Type B pancreatic cell (in vitro differentiated cells): Measurements from ENCODE around the gene RBP3. TPM values are rescaled to one million over a fixed set of nuclear protein-coding genes. Genes with fewer than 3 reads are reported as not detected.

ENCODE experiments used
- DNase-seq: peaks from one replicate; pipeline ENCODE4 v3.0.0; 2021; ENCODE audit warnings: mixed read lengths; ENCODE audit not compliant: unreplicated experiment; ENCODE audit errors: extremely low spot score
- H3K27ac Mint-ChIP-seq: 2 replicates; pipeline ENCODE4 v1.8.0; 2021; ENCODE audit warnings: mild to moderate bottlenecking, mixed read lengths
- H3K27me3 Mint-ChIP-seq: 2 replicates; pipeline ENCODE4 v1.8.0; 2021; ENCODE audit warnings: mixed read lengths
- H3K36me3 Mint-ChIP-seq: 2 replicates; pipeline ENCODE4 v1.8.0; 2021; ENCODE audit warnings: mixed read lengths
- H3K4me1 Mint-ChIP-seq: one replicate; pipeline ENCODE4 v1.8.0; 2021; ENCODE audit warnings: mixed read lengths; ENCODE audit not compliant: unreplicated experiment
- H3K4me3 Mint-ChIP-seq: 2 replicates; pipeline ENCODE4 v1.8.0; 2021; ENCODE audit warnings: mild to moderate bottlenecking, mixed read lengths
- H3K9me3 Mint-ChIP-seq: 2 replicates; pipeline ENCODE4 v1.8.0; 2021; ENCODE audit warnings: mixed read lengths
- total RNA-seq: library from RNA; stranded (reverse); gene quantifications from 2 replicates; pipeline ENCODE4 v1.2.1, GENCODE V29; 2021; ENCODE audit warnings: low replicate concordance
- TF ChIP-seq, protein P1 (sequence below): fragments of 200-600 bp; sonication (generic); conservative IDR thresholded peaks from 2 replicates; pipeline ENCODE4 v1.5.0; 2021; ENCODE audit warnings: antibody characterized with exemption, mild to moderate bottlenecking

The RBP3 gene
- total RNA-seq, 1 donor from 2014 or later: not detected

DNA sequence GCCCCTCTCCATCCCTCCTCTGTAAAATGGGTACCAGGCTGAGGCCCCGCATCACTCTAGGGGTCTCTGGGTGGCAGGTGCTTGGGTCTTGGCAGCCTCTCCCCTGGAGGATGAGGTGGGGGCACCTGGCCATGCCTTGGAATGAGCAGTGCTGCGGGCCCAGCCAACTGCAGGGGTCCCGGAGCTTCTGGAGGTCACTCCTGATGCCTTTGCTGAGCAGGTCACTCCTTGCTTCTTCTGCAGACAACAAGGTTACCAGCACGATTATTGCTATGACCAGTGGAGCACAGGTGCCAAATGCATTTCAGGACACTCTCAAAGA, 58.3 kb downstream of the RBP3 start:
- Mint-ChIP-seq H3K27me3 (no peaks in the 10 kb centered on the region), H3K4me3 (peak overlapping the region; percentile 14), H3K27ac (no peak overlapping the region), H3K4me1 (peaks cover 25% of the 10 kb centered on the region), H3K9me3 (no peaks in the 10 kb centered on the region), H3K36me3 (no peaks in the 10 kb centered on the region)
- TF ChIP-seq, protein P1, sequence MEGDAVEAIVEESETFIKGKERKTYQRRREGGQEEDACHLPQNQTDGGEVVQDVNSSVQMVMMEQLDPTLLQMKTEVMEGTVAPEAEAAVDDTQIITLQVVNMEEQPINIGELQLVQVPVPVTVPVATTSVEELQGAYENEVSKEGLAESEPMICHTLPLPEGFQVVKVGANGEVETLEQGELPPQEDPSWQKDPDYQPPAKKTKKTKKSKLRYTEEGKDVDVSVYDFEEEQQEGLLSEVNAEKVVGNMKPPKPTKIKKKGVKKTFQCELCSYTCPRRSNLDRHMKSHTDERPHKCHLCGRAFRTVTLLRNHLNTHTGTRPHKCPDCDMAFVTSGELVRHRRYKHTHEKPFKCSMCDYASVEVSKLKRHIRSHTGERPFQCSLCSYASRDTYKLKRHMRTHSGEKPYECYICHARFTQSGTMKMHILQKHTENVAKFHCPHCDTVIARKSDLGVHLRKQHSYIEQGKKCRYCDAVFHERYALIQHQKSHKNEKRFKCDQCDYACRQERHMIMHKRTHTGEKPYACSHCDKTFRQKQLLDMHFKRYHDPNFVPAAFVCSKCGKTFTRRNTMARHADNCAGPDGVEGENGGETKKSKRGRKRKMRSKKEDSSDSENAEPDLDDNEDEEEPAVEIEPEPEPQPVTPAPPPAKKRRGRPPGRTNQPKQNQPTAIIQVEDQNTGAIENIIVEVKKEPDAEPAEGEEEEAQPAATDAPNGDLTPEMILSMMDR: no peak
- no peak for DNase-seq

GRCh38 chr10:47406870-47407691, 58.9 kb downstream of the RBP3 start:
- Mint-ChIP-seq H3K4me3 (peak overlapping the region; percentile 14), H3K27me3 (no peaks in the 10 kb centered on the region), H3K9me3 (no peaks in the 10 kb centered on the region), H3K4me1 (peaks cover 22% of the 10 kb centered on the region), H3K27ac (no peak overlapping the region), H3K36me3 (no peaks in the 10 kb centered on the region)
- no peak for DNase-seq
- TF ChIP-seq, protein P1: no peak

Other genes with a start within 250 kb of the RBP3 start
- 0.57 and 46.8 TPM in 2 replicates for gene GDF10, start 48.2 kb upstream of the RBP3 start, total RNA-seq
- not detected in 2 replicates for gene GDF2, start 25.9 kb upstream of the RBP3 start, total RNA-seq
- gene ZNF488, start 35.9 kb downstream of the RBP3 start, total RNA-seq: 4.0 and 4.9 TPM in 2 replicates
- gene ANXA8, start 135.8 kb downstream of the RBP3 start, total RNA-seq: 0.94 and 2.0 TPM in 2 replicates
- not detected in 2 replicates for gene FAM25G, start 143.3 kb downstream of the RBP3 start, total RNA-seq
- 8.4 and 14.2 TPM in 2 replicates for gene AGAP9, start 175.3 kb downstream of the RBP3 start, total RNA-seq